CD4-positive, alpha-beta T cell treated with Interleukin-1 beta for 1 hour (primary cell): Measurements from ENCODE around the gene SP3.
"Not testable (repeated sequence)": the region's sequence is repeated elsewhere in the genome, so short reads cannot be mapped to it uniquely, and the experiment has no call there.

Experiments
- DNase-seq, 2 donors: peaks; one replicate each; pipeline ENCODE4 v3.0.0-alpha.2; 2020 to 2022

The SP3 gene

DNA sequence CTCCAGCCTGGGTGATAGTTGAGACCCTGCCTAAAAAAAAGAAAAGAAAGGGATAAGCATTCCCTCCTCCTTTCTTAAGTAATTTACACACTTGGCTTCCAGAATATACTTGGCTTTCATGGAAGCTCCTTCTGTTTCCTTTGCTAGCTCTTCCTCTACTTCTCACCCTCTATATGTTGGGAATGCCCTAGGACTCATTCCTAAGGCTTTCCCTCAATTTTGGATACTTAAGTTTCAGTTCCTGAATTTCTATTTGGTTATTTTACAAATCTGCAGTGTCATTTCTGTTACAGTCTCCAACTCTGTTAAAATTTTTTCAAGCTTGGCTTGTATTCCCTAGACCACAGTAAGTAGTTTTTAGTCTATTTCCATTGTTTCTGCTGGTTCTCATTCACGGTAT is 23.6 kb downstream of the SP3 start:
- DNase-seq = no peak

DNA sequence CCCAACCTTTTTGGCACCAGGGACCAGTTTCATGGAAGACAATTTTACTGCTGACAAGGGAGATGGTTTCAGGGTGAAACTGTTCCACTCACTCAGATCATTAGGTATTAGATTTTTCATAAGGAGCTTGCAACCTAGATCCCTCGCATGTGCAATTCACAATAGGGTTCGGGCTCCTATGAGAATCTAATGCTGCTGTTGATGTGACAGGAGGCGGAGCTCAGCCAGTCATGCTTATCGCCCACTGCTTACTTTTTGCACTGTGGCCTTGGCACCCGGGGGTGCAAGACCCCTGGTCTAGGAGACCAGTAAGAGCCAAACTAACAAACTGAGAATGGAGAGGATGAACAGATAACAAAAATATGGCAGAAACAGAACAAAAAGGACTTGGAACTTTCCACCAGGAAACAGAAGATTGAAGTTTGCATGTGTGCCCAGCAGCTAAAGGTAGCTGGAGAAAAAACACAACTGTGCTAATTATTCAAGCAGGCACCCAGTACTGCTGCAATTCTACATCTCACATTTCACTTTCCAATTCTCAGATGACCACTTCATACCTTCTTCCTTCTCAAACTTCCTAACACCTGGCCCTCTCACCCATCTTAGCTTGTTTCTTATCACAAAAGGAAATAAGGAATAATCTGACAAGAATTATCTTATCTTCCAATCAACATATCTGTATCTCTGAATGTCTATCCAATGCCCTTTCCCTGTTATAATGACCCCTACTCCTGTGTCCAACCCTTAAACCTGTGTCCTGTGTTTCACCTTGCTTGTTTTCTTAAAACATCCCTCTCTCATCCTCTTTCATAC is 24.8 kb downstream of the SP3 start:
- no peak for DNase-seq

DNA sequence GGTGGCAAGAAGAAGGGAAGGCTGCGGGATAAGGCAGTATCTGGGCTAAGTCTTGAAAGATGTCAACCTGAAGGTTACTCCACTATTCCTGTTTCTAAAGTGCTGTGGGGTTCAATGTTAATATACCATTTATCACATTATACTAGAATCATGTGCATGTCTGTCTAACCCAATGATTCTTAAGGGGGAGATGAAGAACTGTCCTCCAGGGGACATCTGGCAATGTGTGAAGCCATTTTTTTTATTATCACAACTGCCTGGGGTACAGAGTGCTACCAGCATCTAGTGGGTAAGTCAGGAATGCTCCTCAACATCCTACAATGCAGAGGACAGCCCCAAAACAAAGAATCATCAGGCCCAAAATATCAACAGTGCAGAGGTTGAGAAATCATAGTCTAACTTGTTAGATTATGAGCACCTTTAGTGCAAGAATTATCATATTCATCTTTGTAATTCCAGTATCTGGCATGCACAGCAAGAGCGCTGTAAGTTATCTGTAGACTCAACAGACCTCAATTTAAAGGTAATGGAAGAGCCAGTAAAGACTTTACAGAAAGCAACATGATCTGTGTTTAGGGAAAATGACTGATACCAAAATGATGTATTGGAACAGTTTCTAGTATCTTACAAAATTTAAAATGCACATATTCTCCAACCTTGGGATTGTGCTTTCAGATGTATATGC is 26.3 kb downstream of the SP3 start:
- DNase-seq = no peak

DNA sequence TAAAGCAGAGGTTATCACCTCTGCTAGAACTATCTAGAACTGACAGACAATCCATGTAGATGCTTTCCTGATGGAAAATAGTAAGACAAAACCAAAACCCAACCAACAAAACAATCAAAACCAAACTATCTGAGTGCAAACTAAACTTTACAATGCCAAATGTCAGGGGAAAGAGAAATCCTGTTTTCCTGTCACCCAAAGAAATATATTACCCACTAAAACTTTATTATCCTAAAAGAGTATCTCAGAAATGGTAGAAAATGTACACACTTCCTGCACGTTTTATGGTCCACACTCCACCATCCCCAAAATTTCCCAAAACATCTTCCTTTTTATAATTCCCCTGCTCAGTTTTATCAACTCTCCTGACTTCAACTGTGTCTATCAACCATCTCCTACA is 29.9 kb downstream of the SP3 start:
- no peak for DNase-seq

DNA sequence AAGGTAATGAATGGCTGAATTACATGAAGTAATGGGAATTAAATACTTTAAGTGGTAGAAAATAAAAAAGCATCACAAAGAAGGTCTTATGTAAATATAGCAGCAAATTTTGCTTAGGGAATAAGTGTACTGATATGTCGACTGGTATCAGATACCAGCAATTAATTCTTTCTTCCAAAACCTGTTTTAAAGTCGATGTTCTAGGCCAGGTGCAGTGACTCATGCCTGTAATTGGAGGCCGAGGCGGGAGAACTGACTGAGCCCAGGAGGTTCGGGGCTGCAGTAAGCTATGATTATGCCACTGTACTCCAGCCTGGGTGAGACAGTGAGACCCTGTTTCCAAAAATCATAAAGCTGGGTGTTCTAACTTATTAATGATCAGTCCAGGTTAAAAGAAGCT is 30.3 kb downstream of the SP3 start:
- DNase-seq = no peak

DNA sequence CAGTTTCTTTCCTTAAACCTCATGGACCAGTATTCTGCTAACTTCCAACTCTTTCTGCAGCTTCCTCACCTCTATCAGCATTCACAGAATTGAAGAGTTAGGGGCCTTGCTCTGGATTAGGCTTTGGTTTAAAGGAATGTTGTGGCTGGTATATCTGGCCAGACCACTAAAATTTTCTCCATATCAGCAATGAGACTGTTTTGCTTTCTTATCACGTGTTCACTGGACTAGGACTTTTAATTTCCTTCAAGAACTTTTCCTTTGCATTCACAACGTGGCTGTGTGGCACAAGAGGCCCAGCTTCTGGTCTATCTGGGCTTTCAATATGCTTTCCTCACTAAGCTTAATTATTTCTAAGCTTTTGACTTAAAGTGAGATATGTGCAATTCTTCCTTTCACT is 33.4 kb downstream of the SP3 start:
- DNase-seq = no peak

DNA sequence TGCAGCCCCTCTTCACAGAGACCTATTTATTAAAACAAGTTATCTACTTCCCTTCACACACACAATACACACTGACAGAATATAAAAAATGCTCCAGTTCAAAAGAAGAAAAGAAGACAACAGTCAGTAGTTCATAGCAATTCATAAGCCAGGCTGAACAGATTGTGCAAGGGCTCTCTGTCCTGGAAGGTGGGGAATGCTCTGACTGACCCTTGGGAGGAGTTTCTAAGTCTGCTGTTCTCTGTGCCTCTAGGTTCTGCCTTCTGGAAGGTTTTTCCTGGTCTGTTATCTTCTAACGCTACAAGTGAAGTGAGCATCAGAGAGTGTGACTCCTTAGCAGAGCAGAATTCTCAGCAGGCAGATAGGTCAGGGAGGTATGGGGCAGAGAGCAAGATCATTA is 35.7 kb downstream of the SP3 start:
- DNase-seq = no peak

DNA sequence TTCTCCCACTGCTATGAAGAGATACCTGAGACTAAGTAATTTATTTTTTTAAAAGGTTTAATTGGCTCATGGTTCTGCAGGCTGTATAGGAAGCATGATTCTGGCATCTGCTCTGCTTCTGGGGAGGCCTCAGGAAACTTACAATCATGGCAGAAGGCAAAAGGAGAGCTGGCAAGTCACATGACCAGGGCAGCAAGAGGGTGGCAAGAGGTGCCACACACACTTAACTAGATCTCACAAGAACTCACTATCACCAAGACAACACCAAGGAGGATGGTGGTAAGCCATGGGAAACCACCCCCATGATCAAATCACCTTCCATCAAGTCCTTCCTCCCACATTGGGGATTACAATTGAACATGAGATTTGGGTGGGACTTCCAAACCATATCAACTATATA is 38.3 kb downstream of the SP3 start:
- DNase-seq = no peak

DNA sequence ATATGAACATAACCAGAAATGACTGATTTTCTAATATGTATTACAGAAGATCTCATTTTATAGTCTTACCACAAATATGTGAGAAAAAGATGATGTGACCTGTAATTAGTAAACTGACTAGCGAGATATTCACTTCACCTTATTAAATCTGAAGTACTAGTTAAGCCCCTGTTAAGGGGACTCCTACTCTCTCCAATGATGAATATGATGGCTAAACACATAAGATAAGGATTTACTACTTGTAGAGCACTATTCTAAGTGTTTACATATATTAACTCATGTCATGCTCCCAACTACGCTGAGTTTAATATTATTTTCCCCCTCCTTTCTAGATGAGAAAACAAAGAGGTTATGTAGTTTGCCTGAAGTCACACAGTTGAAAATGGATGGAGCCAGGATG is 40.9 kb downstream of the SP3 start:
- no peak for DNase-seq

DNA sequence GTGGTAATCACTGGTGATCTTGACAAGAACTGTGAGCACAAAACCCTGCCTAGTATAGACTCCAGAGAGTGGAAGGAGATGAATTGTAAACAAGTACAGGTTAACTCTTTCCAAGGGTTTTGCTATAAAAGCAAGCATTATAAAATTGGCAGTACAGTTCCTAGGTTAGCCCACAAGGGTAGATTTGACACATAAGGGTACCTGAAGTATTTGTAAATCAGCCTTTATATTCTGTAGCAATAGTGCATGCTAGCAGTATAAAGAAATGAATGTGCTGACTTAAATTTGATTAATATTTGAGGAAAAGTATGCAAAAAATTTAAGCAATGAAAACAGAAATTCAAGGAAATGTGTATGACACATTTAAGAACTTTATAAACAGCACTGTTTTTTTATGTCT is 42.4 kb downstream of the SP3 start:
- DNase-seq = no peak

DNA sequence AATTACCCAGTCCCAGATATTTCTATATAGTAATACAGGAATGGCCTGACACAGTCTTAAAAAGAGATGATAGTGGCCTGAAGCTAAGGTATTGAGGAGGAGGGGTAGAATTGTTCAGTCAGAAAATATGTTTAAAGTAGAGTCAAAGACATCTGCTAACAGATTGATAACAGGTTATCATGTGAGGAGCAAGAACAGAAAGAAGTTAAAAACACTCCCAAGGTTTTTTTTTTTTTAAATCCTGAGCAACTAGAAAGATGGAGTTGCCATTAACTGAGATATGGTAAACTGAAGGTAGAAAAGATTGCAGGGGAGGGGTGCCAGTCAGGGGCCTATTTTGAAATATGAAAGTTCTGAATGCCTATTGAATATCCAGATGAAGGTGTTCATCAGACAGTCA is 43.1 kb downstream of the SP3 start:
- no peak for DNase-seq

DNA sequence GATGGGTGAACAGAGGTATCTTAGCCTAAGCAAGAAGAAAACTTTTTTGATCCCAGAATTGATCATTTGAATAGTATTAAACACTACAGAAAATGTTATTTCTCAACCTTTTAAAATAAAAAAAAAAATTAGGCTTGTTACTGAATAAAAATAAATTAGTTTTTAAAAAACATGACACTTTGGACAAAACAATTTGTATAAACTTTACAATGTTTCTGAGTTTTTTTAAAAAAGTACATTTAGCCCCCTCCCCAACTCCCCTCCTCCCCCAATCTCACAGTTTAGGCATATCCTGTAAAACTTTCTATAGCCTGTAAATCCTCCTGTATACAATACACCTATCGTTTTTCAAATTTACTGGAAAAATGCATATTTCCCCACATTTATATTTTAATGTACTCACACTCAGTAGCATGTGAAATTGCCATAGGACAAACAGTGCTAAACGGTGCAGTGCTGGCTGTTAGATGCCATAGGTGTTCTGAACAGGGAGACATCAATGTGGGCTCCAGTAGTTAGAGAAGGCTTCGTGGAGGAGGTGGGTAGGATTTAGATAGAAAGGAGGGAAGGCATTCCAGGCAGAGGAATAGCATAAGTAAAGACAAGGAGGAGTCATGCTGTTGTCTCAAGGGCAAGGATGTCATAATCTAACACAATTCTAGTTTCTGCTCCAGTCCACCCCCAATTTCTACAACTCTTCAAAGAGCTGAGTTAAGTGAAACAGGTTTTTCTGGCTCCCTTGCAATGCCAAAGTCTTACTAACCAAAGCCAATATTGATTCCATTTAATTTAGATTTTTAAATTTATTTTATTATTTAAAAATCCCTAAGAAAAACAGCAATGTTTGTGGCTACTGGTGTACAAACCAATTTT is 50.9 kb downstream of the SP3 start:
- no peak for DNase-seq

DNA sequence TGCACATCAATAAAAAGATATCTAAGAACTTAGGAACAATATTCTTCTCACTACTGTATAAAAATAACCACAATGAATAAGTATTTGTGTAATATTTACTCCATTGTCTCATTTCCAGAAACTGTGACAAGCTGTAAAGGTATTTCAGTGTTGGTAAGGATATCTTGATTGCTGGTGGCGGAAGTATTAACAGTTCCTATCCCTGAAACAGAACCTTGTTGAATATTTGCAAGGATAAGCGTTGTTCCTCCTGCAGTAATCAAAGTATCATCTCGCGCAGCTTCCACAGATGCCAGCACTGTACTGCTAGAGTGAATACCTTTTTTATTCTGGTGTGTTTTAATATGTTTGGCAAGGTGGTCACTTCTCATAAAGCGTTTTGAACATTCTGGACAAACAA is 55.3 kb downstream of the SP3 start:
- no peak for DNase-seq

DNA sequence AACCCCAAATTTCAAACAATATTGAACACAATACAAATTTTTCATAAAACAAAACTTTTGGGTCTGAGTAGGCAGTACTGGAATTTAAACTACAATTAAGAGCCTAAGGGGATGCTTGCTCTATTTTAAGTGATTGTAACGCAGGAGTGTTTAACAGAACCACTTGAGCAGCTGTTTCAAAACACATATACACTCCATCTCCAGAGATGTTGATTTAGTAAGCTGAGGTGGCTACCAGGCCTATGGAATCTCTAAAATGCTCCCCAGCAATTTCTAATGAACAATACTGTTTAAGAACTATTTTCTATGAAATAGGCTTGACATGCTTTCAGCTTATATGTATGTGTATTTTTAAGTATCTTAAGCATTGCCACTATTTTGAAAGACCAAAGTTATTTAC is 58.5 kb downstream of the SP3 start:
- no peak for DNase-seq

DNA sequence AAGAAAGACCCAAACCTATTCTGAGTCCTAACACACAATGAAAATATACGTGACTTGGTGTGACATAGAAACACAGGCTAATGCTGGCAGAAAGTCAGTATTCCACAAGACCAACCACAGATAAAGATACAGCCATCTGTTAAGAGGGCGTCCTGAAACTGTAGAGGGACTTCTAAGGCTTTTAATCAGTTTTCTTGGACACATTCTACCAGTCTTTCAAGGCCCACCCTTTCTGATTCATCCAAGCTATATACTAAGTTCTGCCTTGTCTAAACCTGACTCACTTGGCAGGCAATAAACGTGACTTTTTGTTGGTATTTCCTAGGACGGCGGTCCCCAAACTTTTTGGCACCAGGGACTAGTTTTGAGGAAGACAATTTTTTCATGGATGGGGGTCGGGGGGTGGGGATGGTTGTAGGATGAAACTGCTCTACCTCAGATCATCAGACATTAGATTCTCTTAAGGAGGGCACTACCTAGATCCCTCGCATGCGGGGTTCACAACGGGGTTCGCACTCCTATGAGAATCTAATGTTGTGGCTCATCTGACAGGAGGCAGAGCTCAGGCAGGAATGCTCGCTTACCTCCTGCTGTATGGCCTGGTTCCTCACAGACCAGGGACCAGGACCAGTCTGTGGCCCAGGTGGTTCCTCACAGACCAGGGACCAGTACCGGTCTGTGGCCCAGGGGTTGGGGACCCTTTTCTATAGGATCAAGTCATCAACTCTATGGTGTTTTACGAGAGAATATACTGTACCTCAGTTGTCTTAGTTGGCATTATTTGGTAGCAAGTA is 61.4 kb downstream of the SP3 start:
- DNase-seq = no peak

DNA sequence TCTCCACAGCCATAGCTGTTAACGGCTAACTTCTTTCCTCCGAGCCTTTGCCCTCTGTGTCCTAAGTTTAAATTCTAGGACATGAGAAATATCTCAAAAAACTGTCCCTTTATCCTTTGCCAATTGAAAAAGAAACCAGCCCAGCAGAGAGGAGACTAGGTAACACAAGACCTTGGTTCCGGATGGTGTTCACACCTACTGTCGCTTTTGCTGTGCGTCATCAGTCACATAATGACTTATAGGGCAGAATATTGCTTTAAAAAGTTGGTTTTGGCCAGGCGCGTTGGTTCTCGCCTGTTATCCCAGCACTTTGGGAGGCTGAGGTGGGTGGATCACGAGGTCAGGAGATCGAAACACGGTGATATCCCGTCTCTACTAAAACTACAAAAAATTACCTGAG is 66.2 kb downstream of the SP3 start:
- DNase-seq = no peak

DNA sequence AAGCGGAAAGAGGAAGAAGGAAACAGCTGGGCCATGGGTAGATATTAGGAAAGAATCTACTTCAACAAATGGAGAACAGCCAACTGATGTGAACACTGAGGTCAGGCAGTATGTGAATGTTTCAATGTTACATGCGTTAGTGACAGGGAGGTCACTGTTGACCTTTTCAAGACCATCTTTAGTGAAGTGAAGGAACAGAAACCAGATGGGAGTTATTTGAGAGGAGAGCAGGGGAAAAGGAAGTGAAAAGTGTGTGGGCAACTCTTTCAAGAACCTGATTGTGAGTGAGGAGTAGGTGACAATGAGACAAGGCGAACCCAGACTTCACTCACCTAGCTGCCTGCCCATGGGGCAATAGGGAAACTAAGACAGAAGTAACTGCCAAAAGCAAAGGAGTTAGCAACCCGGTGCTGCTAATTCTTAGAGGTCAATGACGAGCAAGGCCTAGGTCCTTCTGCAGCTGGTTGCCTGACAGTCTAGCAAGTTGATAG is 67.0 kb downstream of the SP3 start:
- no peak for DNase-seq

DNA sequence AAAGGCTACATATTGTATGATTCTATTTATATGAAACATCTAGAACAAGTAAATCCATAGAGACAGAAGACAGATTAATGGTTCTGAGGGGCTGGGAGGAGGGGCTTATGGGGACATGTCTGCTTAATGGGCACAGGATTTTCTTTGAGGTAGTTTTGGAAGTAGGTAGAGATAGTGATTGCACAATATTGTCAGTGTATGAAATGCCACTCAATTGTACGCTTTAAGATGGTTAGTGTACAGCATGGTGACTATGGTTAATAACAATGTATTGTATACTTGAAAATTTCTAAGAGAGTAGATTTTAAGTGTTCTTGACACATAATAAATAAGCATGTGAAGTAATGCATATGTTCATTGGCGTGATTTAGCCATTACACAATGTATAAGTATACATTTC is 68.4 kb downstream of the SP3 start:
- no peak for DNase-seq

DNA sequence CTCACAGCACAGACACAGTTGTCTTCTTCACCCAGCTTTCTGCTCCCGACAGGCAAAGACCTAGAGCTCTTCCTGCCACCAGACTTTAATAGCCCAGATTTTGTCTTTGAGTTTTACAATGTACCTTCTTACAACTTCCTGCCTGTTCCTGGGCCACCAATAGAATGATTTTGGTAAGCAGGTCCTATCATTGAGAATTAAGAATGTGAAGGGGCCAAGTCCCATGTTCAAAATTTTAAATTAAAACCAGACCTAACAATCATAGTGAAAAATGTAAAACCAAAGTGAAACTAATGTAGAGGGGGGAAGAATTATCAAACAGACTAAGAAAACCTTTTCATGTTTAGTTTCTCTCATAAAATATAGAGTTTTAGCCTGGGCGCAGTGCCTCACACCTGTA is 72.8 kb downstream of the SP3 start:
- no peak for DNase-seq

DNA sequence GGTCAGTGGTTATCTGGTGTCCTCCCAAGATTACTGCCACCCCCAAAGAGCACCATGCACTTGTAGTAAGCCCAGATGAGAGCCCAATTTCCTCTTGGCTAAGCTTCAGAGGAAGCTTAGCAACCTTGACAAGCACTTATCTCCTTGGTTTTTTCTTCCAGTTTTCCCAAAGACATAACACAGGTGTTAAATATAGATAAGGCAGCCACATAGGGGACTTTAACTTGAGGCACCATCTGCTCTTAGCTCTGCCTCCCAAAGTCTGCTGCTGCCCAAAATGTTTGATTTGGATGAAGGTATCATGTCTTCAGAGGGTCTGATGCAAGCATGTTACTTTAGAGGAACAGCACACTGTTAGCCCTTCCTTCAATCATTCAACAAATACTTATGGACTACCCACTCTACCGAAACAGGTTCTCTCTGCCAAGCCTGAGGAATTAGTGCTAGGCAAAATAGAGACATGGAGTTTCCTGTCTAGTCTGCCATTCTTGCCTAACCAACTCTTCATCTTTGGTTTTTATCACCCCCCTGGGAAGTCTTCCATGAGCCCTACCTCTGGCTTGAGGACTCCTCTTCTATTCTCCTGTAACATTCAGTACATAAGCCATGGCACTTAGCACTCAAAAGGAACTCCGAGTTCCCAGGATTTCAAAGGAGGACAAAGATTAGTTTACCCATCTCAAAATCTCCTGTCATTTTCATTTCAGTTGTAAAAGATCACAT is 73.7 kb downstream of the SP3 start:
- DNase-seq = no peak

DNA sequence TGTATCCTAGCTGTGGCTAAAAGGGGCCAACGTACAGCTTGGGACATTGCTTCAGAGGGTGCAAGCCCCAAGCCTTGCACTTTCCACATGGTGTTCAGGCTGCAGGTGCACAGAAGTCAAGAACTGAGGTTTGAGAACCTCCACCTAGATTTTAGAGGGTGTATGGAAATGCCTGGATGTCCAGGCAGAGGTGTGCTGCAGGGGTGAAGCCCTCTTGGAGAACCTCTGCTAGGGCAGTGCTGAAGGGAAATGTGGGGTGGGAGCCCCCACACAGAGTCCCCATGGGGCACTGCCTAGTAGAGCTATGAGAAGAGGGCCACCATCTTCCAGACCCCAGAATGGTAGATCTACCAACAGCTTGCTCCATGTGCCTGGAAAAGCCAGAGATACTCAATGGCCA is 75.7 kb downstream of the SP3 start:
- not testable (repeated sequence) for DNase-seq

DNA sequence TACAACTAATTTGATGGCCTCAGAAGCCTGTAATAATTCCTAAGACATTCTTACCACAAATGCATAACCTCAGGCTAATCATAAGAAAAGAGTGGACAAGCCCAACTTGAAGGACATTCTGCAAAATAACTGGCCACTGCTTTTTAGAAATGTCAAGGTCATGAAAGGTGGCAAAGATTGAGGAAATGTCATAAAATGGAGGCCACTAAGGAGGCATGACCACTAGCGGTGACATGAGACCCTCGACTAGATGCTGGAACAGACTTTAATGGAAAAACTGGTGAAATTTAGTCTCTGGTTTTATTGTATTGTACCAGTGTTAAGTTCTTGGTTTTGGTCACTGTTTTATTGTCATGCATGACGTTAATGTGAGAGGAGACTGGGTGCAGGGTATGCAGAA is 78.6 kb downstream of the SP3 start:
- DNase-seq = no peak
